HL-60/S4 treated with phorbol 12-myristate 13-acetate at 8.2 ng/mL for 4 days and 3 days (cell line): ENCODE results near the gene LETMD1.

Experiments used
- in situ Hi-C: fragments of 300-500 bp; cut with MboI; formaldehyde crosslinking; loops from 2 replicates; pipeline ENCODE4 v1.15.0; 2022; ENCODE audit warnings: low sequenced_read_pairs

LETMD1 gene

DNA sequence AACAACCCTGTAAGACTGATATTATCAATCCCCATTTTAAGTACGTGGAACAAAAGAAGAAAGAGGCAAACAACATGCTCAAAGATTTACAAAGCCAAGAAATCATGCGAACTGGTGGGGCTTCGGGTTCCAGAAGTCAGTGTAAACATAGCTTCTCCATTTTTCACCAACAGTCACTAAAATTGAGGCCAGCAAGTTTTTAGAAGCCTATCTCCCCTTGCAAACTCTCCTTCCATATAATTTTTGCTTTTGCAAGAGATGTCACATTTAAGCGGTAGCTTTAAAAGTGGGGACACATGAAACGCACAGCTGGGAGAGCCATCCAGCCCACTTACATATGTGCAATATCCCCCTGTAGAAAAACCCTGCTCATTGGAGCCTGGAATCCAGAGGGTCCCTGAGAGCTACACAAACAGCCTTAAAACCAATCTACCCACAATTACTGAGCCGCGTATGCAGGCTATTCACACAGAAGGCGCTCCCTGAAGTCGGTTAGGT lies 22.7 kb upstream of the LETMD1 start:
- in situ Hi-C loops, result no loop called here

DNA sequence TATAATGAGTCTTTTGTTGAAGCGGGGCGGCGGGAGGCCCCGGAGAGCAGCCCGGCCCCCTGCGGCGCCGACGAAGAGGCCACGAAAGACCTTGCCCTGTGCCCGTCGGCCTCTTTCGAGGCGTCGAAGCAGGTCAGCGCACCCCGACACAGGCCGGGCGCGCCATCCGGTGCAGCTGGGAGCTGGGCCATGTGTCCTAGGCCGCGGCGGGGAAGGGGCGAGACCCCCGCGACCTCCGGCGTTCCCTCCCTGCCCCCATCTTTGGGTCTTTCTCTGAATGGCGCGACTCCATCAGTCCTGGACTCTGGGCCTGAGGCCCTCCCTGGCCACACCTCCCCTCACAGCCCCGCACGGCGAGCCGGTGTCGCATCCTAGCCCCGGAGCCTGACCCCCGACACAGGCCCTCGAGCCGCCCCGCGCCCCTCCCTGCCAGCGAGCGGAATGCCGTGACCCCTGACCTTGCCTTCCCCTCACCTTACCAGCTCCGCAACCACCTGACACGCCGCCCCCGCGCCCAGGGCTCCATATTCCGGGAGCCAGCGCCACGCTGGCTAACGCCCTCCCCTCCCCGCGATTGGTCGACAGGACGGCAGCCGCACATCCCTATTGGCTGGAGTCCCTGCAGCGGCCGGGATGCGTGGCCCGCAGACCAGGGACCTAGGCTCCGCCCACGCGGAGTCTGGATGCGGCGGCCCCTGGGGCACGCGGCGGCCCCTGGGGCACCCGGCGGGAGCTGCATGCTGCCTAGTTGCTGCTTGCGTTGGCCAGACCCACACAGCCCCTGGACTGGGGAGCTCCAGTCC lies 22.1 kb upstream of the LETMD1 start, which contains the start of gene SLC11A2:
SLC11A2 (minus strand) TSS at position 549 of the 803 bp plus-strand sequence. CDS start 15,656 bp downstream, outside the sequence.
- in situ Hi-C loops, result no loop called here

DNA sequence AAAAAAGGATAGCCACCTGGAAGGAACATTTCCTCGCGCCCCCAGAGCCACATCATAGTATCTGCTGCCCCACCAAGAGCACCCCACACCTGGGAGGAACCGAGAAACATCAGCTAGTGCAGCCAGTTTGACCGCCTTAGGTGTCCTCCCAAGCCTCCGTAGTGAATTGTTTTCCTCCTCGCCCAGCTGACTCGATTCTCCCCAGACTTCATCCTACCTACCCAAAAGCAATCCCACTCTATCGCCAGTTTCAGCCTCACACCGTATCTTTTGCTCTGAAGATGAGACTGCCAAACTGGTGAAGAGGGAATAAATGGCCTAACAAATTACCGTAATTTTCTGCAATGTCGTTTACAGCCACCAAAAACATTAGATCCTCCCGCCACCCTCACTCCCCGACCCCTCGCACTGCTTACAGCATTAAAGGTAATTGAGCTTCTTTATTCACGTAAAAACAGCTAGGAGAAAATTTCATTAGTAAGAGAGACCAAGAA lies 20.7 kb upstream of the LETMD1 start:
- in situ Hi-C loops, result no loop called here

DNA sequence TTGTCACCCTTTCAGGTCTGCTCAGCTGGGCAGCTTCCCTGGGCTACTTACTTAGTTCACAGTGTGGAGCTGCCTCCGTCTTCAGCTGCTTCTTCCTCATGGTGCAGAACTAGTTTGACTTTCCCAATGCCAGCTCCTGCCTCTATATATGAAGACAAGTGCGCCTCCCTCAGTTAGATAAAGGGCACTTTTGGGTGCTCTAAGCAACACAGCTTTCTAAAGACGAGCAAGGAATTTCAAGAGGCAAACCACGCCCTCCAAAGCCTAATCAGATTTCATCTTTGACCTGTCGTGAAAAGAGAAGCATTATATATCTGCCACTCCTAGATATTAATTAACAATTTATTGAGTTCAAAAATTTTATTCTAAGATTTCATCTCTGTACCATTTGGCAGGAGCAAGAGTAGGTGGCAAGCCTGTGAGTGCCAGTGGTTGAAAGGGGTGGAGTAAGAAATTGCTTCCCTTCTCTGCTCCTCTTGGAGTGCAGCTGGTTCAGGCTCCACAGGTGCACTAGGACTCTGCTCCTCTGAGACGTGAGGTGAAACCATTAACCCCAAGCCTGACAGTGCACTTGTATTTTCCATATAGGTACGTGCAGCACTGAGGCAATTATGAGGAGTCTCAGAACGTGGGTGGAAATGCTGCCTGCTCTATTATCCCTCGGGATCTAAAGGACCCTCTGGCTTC lies 19.9 kb upstream of the LETMD1 start:
- in situ Hi-C loops, result no loop called here

DNA sequence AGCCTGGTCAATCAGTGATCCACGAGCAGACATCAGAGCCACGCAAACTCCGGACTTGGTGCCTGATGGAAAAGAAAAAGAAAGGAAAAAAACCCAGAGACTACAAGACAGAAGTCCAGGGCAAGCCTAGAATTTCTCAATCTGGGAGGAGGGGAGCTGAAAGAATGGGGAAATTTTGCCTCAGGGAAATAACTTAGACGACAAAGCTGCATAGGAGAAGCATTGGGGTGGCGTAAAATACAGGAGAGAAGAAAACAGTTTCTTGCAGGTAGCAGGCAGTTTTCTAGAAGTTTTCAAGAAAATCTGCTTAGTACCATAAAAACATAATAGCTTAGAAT lies 19.3 kb upstream of the LETMD1 start:
- in situ Hi-C loops, result no loop called here

DNA sequence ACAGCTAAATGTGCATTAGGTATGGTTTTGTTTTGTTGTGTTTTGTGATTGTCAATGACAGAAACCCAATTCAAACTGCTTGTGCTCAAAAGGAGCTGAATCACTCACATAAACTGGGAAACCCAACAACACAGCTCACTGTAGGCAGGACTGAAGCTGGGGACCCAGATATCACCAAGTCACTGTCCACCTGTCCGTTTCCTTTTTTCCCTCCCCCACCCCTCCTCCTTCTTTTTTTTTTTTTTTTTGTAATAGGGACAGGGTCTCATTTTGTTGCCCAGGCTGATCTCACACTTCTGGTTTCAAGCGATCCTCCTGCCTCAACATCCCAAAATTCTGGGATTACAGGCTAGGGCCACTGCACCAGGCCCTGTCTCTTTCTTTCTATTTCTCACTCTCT lies 15.1 kb upstream of the LETMD1 start:
- in situ Hi-C loops, result no loop called here

DNA sequence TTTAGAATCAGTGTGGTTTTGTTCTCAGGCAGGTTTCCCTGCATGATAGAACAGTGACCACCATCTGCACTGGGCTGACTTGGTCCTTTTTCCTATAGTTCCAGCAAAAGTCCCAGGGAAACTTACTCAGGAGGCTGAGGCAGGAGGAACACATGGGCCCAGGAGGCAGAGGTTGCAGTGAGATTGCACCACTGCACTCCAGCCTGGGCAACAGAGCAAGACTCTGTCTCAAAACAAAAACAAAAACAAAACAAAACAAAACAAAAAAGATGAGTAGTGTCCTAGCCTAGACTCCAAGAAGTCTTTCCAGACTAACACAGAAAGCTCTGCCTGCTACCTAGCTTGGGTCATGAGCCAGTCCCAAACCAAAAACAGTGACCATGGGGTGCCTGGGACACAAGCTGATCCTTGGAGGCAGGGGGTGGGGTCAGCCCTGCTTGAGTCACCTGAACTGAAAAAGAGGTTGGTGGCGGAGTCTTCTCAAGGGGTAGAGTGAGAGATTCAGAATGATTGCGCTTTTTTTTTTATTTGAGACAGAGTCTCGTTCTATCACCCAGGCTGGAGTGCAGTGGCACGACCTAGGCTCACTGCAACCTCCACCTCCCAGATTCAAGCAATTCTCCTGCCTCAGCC lies 14.6 kb upstream of the LETMD1 start:
- in situ Hi-C loops, result no loop called here

DNA sequence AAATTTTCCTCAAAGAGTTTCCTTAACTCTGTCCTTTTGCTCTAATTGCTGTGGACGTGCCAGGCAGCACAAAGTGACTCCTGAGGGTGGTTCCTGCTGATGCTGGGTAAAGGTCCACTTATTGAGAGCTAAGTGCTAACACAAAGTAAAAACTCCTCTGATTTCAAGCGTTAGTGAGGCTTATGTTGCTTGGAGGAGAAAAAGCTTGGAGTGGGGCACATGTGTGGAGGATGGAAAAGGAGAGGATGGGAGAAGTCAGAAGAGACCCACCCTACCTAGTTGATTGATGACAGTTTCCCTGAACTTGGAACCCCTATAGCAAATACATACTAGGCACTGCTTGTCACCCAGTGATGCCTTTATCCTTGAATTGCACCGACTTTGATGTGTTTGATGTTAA lies 11.8 kb upstream of the LETMD1 start:
- in situ Hi-C loops, result no loop called here

DNA sequence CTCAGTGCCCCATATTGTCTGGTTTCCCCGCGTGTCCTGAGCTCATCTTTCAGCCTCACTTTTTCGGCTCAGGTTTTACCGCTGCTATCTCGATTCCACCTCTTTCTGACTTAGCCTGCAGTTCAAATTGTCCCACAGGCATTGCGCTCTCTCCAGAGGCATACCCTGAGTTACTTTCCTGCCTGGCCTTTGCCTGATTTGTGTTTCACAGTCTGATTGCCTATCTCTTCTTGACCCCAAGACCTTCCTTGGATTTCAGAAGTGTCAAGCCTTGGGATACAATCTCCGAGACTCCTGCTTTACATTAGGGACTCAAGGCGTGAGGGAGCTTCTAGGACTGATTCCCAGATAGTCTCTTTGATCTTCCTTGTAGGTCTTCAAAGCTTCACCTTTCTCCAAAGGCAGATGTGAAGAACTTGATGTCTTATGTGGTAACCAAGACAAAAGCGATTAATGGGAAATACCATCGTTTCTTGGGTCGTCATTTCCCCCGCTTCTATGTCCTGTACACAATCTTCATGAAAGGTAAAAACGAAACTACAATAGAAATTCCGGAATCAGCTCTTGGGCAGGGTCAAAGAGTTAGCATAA lies 629 bp downstream of the LETMD1 start:
- in situ Hi-C loops, result no loop called here

DNA sequence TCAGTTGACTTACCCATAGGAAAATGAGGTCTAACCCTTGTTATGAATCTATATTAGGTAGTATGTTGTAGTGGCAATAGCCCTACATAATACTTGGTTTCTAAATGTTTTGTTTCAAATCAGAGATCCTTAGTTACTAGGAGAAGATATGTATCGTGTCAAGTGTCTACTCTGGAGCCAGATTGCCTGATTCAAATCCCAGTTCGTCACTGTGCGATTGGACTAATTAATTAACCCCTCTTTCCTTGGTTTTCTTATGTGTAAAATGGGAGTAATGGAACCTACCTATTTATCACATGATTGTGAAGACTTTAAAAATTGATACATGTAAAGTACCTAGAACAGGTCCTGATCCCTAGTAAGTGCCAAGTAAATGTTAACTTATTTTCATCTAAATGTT lies 1.4 kb downstream of the LETMD1 start:
- in situ Hi-C loops, result no loop called here

DNA sequence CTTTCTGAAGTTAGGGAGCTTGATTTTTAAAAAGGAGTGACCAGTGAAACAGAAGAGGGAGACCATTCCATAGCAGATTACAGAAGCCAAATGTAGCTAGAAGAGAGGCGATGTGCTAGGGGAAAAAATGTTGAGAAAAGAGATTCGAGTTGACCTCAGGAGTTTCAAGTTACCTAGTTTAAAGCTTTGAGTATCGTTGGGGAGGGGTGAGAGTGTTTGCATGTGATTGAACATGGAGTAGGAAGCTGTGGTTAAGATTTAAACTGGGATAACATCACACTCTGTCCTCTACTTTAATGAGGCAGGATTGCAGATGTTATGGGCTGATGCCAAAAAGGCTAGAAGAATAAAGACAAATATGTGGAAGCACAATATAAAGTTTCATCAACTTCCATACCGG lies 3.7 kb downstream of the LETMD1 start:
- in situ Hi-C loops, result no loop called here

DNA sequence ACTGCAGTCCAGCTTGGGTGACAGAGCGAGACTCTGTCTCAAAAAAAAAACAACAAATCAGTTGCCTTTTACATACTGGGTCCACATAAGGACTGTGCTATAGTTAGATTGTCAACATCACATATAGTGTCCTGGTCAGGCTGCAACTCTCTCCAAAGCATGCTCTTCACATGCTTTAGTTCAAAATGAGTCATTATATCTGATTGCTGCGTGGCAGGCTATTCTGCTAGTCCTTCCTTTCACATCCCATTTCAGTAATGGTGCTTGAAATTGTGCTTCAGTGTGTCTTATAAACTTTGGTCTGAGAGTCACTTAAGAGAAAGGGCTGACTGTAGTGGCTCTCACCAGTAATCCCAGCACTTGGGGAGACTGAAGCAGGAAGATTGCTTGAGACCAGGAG lies 6.9 kb downstream of the LETMD1 start:
- in situ Hi-C loops, result no loop called here

DNA sequence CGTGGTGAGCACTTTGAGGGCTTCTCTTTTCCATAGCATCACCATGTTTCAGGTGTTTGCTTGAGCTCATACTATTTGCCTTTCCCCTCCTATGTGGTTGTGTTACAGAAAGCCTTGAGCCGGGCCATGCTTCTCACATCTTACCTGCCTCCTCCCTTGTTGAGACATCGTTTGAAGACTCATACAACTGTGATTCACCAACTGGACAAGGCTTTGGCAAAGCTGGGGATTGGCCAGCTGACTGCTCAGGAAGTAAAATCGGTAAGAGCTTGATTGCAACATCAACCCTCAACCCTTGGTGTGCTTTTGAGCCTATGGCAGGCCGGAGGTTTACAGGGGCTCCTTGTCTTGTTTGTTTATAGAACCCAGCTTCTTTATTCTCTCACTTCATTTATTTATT lies 8.1 kb downstream of the LETMD1 start:
- in situ Hi-C loops, result no loop called here

DNA sequence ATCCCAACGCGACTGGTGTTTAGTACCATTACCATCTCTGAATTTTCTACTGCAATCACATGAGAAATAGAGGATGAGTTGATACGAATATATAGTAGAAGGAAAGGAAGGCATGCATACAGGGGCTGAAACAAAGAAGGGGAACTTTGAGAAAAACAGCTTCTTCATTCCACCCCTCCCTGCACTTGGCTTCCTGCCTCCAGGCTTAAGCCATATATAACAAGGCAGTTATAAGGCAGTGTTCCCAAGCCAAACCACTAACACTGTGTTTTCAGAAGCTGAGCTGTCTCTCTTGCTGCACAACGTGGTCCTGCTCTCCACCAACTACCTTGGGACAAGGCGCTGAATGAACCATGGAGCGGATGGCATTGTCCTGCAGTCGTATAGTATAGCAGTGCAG lies 11.0 kb downstream of the LETMD1 start:
- in situ Hi-C loops, result no loop called here

DNA sequence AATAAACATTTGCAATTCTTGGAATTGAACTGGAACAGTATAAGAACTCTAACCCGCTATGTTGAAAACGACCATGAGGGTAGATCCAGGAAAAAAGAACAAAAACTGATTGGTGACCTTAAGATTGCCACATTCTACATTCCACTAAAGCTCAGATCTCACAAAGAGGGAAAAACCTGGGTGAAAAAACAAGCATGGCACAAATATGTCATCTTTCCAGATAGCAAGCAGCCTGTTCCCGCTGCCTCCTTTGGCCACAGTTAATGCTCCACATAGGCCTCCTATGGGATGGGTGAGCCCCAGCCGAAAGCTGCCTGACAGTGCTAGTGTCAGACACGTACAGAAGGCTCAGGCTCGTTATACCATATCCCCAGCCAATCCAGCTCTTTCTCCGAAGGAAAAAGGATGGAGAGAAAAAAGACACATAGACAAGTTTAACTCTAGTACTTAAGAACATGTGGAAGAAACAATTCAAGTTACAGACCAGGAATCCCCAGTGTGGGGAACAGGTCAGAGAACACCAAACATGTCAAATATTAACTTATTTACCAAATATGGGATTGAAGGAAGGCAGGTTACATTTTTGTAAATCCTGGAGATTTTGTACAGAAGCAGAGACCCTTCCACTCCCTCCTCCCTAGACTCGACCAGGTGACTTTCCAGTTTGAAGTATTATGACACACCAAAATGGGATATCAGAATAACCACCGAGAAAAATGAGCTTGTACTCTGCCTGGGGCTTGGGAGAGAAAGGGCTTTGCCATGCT lies 14.7 kb downstream of the LETMD1 start:
- in situ Hi-C loops, result no loop called here

DNA sequence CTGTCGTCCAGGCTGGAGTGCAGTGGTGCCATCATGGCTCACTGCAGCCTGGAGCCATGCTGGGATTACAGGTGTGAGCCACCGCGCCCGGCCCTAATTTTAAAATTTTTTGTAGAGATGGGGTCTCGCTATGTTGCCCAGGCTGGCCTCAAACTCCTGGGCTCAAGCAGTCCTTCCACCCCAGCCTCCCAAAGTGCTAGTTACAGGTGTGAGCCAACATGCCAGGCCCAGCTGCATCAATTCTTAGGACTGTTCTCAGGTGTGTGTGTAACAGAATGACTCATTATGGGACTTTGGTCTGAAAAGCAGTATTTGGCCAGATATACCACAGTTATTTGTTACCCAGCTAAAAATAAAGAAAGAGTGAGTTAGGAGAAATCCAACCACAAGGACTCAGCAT lies 17.4 kb downstream of the LETMD1 start:
- in situ Hi-C loops, result no loop called here

DNA sequence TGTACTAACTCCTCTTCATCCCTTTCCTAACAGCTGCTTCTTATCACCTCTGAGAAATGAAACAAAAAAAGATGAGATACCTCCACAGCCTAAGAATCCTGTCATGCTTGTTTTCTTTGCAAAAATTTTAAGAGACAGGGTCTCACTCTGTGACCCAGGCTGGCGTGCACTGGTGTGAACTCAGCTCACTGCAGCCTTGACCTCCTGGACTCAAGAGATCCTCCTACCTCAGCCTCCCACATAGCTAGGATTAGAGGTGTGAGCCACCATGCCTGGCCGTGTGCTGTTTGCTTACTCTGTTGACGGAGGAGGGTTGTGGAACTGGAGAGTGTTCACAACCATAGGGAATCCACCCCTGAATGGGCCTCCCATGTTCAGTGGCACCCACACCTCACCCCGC lies 19.1 kb downstream of the LETMD1 start:
- in situ Hi-C loops, result no loop called here

DNA sequence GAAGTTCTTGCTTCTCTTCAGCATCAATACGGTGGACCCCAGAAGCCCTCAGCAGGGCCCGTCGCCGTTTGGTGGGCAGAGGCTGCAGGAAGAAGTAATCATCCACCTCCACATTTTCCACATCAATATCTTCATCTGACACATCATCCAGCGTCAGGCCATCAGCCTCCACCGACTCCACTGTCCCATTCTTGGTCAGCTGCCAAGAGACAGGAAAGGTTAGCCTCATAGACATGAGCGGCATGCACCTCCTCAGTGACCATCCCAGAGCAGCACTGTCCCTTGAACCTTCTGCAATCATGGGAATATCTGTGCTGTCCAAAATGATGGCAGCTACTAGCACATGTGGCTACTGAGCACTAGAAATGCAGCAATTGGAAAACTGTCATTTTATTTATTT lies 19.6 kb downstream of the LETMD1 start:
- in situ Hi-C loops, result no loop called here

DNA sequence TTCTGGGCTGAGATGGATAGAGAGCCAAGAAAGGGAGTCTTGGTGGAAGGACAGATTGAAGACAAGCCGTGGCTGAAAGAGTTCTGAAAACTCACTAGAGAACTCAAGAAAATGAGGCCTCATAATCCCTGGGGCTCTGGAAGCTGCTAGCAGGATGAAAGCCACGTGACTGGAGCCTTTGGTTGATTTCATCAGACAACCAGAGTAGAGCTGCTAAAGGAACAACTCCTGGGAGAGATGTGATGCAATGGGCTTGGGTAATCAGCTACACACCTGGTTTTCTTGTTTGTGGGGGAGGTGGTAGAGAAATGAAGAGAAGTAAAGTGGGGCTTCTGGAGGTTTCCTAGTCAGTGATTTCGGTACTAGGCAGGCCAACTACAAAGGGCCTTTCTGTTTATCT lies 21.9 kb downstream of the LETMD1 start:
- in situ Hi-C loops, result no loop called here

DNA sequence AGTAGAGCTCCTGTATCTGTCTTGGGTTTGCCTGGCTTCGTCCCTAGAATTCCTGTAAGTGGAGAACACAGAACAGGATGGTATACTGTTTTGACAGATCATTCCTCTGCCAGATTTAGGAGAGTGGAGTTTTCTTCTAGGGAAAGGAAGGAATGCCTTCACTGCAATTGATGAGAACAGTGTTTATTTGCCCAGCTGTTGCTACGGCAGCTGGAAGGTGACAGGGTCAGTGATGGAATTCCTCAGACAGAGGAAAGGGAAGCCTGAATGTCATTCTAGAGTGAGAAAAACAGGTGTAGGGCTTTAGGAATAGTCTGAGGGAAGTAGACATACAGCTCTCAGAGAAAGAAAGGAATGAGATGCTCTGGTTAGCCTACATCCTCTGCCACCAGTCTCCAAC lies 23.5 kb downstream of the LETMD1 start:
- in situ Hi-C loops, result no loop called here

DNA sequence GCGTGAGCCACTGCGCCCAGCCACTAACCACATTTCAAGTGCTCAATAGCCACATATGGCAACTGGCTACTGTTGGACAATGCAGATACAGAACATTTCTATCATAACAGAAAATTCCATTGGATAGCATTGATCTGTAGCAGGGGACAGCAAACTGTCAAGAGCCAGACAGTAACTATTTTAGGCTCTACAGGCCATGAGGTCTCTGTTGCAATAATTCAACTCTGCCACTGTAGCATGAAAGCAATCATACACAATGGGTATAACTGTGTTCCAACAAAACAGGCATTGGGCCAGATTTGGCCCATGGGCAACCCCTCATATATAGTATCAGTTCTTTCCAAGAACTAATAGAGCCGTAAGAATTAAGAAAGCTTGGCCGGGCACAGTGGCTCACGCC lies 27.3 kb downstream of the LETMD1 start:
- in situ Hi-C loops, result no loop called here
